ENCODE data around the gene MERTK.

GRCh38 chr2:112065486-112065885, 167.1 kb downstream of the MERTK start:
- TF ChIP-seq POLR2A (IDR thresholded peaks at IDR 0.05) = no peak
- no peak for TF ChIP-seq CTCF (IDR thresholded peaks at IDR 0.05)
